Fibroblast of skin of back (primary cell): Measurements from ENCODE around the gene ADISSP.

ENCODE experiments used
- DNase-seq: peaks from one replicate; pipeline ENCODE4 v3.0.0-alpha.2; 2013

The ADISSP gene

DNA sequence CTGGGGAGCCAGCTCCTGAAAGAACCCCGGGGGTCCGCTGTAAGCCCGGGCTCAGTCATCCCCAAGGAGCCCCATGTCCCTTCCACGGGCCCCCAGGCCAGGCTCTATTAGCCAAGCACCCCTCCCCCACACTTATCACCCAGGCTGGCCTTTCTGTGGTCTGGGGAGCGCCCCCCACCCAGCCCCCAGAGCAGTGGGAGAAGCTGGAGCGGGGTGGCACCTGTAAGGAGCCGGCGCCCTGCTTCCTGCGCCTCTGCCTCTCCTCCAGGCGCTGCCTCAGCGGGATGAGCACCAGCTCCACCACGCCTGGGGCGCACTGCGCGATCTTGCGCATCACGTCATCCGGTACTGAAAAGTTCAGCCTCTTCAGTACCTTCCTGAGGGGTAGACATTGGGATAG is 11.4 kb upstream of the ADISSP start:
- DNase-seq: no peak

DNA sequence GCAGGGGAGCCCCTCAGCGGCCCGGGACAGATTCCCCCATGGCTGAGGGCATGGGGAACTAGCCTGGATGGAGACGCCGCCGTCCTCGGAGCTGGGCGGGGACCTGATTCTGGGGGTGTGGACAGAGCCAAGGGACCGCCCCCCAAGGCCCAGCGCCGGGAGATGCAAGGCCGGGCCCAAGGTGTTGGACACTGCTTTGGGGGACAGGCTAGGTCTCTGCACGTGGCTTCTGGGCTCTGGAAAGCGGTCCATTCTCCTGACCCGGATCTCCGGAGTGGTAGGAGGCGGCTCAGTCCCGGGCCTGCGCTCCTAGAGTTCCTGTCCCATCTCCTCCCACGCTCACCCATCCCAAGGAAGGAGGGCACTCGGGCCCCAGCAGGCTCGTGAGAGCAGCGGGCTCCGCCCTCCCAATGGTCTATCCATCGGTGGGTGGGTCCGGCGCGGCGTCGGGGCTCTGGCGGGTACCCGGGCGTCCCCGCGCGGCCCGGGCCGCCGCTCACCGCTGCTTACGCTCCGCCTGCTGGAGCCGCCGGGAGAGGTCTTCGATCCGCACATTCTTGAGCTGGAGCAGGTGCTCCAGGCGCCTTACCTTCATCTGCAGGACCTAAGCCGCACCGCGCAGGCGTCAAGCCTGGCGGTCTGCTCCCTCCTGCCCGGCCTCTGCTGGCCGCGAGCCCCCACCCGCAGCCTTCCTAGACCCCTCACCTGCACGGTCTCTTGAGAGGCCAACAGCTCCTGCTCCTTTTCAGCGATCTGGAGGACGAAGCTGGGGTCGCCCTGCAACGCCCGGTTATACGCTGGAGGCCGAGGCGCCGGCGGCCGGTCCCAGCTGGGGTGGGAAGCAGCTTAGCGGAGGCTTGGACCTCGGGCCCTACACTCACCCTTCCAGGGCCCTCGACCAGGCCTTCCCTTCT is 10.4 kb upstream of the ADISSP start:
- peak; percentile 46 for DNase-seq

DNA sequence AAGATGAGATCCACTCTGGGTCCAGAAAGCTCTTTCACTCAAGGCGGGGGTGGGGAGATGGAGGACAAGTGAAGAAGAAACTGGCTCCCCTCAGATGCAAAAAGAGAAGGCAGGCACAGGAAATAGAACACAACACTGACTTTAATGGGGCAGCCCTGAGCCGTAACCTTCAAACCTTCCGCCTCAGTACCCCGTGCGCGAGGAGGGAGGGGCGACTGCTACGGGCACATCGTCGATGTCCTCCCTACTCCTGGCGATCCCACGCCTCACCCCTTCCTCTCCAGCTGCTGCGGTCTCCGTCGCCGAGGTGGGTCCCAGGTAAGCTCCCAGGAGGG is 9.8 kb upstream of the ADISSP start:
- DNase-seq: no peak

DNA sequence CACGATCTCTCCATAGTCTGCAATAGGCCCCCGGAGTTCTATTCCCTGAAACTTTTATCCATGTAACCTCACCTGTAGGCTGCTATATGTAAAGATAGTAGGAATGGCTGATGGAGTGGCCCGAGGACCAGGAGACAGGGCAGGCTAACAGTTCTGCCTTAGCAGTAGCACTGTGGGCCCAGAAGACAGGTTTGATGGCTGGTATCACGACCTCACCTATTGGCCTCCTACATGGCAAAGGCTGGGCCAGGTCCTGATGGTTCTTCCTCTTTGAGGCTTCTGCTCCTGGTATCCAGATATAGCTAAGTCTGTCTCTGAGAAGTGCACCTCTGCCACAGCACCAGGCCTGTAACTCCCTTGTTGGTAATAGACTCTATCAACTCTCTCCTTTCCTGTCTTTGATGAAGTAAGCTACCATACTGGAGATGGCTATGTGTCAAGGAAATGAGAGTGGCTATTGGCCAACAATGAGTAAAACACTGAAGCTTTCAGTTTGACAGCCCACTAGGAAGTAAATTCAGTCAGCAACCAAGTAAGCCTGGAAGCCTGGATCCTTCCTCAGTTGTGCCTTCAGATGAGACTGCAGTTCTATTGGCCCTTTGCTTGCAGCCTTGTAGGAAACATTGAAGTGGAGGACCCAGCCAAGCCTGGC is 8.0 kb upstream of the ADISSP start:
- DNase-seq: no peak

DNA sequence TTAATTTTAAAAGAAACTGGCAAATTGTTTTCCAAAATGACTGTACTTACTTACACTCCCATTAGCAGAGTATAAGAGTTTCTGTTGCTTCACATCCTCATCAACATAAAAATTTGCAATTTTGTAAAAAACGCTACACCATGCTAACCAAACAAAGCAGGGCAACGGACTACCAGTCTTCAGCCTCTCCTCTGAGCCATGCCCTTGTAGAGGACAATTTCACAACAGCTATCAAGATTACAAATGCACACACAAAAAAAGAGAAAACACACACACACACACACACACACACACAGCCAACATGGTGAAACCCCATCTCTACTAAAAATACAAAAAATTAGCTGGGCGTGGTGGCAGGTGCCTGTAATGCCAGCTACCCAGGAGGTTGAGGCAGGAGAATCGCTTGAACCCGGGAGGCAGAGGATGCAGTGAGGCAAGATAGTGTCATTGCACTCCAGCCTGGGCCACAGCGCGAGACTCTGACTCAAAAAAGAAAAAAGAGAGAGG is 4.1 kb upstream of the ADISSP start:
- no peak for DNase-seq

DNA sequence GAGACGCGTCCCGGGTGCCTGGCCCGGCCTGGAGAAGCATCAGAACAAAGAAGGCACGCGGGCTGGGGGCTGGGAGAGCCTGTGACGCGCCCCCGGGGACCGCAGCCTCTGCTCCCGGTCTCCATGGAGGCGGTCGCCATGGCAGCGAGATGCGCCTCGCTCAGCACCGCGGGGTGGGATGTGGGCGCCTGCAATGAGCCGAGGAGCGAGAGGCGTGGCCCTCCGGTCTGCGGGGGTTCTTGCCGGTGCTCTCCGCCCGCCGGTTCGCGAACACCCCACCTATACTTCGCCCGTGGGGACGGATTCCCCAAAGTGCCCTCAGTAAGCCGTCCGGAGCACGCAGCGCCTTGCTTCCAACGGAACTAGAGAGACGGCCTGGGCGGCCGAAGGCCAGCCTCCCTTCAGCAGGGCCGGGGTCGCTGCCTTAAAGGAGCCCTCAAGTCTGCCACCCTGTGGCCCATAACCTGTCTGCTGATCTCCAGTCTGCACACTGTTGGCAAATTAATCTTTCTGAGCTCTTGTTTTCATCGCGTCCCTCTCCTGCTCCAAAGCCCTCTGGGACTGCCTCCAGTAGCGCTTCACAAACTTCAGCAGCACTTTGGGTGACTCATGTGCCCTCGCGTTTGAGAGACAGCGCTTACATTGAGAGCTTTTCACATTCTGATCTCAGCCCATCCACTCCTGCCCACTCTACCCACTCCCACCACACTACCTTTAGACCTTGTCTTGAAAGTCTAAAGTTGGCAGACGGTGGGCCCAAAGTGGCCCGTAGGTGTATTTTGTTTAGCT is 983 bp upstream of the ADISSP start:
- DNase-seq: peak; percentile 90

DNA sequence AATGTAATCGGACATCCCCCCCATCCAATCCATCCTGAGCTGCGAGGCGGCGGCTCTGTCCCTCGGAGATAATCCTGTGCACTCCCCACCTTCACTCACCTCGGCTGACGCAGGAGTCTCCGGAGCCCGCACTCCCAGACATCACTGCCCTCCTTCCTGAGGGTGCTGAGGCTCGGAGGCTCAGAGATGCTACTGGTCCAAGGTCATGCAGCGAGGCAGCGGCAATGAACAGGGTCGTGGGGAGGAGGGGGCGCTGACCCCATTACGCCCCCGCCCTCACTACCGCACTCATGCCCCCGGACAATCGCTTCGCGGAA is 485 bp downstream of the ADISSP start:
- no peak for DNase-seq

DNA sequence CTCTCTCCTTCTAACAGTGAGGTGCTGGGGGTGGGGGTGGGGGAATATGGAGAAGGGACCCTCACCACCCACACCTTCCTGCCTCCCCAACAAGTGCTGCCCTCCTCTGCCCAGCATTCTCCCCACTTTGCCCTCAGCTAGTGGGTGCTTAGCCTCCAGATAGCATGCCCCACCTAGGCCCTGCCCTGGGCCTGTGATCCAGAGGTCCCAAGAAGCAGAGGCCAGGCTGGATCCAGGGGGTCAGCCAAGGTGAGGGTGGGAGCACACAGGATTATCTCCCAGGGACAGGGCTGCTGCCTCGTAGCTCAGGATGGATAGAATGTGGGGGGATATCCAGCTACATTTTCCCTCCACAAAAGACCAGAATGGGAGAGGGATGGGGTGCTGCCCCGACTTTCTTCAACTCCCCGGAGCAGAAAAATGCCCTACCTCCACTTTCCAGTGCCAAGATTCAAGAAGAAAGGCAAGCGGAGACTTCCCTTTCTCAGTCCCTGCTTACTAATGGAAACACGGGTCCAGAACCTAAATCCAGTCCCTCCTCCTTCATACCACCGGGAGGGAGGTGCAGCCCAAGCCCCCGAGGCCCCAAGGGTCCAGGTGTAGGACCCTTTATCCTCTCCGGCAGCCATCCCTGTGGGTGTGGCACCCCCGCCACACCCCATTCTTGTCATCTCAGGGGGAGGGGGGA is 987 bp downstream of the ADISSP start:
- DNase-seq: no peak

DNA sequence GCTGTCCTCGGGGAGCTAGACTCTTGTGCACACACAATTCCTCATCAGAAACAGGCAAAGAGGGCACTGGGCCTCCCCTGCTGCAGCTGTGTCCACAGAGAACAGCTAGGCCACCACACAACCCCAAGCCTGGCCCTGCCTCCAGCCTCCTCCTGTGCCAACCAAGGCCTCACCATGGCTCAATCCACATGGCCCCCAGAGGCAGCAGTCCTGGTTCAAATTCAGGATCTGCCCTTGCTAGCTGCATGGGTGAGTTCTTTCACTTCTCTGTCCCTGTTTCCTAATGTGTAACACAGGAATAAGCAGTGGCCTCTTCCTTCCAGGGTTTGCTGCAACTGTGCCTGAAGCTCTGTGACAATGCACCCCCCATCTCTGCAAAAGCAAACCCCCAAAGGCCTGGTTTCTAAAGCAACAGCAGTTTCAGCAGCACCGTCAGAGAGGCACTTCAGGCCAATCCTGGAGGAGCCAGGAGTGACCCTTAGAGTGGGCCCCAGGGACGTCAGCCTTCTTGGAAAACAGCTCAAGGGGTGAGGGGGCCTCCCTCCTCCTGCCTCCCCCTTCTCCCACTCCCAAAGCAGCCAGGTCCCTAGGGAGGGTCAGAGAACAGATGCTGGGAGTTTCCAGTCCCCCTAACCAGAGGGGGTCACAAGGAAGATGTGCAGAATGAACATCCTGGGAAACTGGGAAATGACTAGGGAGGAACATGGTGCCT is 2.2 kb downstream of the ADISSP start:
- no peak for DNase-seq

DNA sequence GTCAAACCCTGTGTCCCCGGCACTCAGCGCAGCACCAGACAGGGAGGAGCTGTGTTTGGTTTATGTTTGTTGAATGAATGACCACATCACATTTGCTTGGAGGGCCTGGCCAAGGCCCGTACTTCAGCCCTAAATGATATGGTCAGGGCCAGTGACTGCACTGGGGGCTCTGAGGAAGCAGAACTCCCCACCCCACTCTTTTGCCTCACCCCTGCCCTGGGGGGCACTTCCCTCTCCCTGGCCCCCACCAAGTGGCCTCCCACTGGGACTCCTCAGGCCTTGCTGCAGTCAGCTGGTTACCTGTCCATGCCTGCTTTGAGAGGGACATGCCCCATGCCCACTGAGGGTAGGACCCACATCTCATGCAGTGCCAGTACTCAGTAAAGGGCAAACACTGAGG is 2.9 kb downstream of the ADISSP start:
- DNase-seq: no peak

DNA sequence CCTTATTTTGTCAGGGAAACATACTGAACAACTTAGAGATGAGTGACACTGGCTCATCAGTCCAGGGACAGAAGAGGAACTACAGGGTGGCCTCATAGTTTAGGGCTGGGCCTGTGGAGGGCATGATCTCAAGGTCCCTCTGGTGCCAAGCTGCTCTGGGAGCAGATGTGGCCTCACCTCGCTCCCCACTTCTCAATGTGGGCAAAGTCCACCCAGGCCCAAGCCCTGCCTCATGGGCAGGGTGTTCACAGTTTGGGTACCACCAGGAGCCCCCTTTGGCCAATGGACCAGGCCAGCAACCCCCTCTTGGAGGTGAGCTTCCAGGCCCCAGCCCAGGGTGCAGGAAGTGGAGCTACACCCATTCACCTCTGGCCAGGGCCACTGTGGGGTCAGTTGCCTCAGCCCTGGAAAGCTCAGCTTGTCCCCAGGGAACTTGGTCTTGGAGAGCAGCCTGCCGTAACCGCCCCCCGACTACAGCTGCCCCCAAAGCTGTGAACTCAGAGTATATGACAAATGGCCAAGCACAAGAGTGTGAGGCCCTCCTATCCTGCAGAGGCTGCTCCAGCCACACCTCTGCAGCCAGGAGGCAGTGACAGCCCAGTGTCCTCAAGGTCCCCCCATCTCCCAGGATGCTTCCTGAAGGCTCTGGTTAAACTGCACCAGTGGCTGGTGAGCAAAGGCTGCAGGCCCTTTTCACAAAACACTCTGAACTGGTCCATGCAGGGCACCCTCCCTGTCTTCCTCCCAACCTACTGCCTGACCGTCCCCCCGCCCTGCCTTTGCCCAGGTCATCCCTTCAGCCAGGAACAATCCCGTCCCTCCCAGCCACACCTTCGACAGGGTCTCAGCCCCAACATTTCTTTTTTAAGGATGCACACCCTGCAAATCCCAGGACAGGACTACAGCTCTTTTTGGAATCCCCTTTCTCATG is 3.6 kb downstream of the ADISSP start:
- DNase-seq: no peak

DNA sequence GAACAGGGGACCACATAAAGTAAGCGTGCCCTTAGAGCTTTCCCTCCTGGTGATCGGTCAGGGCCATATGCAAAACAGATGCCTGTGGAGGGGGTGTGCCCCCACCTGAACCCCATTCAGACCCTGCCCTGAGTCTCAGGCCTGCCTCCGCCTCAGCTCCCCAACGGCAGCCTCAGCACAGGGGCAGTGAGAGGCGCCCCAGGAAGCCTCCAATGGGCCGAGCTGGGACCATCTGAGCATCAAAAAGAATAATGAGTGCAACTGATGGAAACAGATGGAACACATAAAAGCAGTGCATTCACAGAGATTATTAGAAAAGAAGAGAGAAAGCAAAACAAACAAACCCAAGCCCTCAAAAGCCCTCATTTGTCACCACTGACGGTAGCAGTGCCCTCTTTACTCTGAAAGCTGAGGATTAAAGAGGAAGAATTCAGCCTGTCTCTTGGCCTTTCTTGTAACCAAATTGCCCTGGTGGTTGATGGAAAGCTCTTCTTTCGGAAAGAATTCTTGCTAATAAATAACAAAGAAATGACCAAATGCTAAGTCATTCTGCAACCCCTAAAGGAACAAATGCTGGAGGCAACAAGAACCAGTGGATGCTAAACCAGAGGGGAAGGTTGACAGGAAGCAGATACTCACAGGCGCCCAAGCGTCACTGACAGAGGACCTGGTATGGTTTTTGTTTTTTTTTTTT is 6.8 kb downstream of the ADISSP start:
- no peak for DNase-seq

DNA sequence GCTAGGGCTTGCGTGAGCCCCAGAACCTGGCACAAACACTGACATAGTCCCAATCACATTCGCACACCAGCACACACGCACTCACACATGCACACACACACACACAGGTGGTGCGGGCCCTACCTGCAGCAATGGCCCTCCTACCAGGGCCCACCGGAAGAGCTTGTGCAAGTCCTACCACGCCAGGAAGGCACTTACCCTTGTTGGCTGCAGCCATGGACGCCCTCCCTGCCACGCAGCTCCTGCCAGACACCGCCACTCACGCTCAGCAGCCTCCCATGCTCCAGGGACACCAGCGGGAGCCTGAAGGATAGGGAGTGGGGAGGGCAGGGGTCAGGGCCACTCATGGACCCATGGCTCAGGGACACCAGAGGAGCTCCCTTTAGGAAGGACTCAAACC is 7.7 kb downstream of the ADISSP start:
- no peak for DNase-seq

DNA sequence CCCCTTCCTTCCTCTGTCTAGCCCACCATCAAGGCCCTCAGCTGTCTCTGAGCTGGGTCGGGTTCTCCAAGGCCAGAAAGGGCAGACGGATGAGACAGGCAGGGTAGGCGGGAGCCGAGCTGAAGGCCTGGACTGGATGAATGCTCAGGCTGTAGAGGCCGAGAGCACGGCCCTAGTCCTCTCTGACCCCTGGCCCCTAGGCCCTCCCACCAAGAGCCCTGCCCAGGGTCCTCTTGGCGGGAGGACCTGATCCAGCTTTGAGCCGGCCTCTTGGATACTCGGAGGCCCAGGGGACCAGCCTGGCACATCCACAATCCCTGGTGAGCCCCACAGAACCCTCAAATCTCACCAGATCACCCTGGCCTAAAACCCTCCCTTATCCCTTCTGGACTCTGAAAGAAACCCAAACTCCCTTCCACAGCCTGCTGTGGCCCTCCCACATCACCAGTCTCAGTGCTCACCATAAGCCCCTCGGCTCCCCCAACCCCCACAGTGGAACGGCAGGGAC is 8.2 kb downstream of the ADISSP start:
- no peak for DNase-seq

DNA sequence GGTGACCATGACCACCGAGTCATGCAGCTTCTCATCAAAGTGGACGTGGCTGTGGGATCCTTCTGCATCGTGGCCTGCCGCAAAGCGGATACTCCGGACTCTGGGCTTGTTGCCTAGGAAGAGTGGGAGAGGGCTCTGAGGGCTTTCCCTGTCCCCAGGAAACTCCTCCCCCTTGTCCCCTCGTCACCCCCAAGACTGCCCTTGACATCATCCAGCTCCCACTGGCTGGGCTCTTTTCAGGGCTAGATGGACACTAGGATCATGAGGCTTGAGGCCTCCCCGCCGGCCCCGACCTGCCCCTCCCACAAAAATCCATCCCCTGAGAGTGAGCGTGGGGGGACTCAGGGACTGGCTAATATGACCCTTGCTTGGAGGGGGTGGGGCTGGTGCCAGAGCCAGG is 9.0 kb downstream of the ADISSP start:
- no peak for DNase-seq

DNA sequence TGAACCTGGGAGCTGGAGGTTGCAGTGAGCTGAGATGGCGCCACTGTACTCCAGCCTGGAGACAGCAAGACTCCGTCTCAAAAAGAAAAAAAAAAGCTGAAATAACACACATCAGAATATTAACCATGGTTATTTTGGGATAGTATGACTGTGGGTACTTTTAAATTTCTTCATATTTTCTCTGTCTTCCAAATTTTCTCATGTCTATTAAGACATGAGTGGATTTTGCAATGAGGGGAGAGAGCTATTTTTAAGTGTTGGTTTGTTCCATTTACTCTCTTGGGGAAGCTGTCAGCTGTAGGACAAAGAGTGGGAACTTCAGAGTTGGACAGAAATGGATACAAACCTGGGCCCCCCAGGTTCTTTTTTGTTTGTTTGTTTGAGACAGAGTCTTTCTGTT is 10.3 kb downstream of the ADISSP start:
- no peak for DNase-seq

DNA sequence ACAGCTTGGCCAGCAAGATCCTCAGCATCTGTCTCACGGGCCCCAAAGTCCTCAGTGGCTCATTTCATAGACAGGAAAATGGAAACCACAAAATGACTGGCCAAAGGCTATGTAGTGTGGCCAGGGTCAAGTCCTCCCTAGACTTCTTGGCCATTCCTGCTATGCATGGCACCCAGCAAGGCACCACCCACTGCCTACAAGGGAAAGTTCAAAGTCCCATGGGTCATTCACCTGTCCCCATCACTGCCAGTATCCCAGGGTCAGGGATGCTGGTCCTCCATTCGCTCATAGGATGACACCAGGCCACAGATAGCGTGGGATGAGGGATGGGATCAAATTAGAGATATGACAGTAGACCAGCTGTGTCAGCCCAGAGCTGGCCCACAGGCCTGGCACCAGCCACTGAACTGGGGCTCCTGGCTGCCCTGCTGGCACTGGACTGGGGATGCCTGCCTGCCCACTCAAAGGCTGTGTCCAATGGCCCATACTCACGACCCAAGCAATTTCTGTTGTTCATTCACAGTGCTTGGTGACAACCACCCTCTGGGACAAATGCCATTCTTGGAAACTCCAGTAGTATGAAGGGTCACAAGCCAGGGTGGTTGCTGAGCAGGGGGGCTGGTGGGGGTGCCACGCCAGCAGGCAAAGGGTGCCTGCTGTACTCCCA is 11.6 kb downstream of the ADISSP start:
- DNase-seq: no peak

DNA sequence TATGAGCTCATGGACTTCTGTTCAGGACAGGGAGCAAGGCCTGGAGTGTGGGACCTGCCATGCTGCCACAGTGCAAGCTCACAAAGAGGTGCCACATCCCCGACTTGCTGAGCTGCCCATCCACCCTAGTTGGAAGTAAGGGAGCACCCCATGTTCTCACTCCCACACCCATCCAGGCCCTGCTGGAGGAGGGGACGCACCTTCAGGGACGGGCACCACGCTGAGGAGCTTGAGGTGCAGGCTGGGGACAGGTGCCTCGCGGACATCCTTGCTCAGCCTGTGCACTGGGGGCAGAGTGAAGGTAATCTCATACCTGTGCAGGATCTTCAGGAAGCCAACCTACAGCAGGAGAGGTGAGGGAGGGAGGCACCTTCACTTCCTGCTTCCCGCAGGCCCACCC is 12.3 kb downstream of the ADISSP start:
- no peak for DNase-seq

DNA sequence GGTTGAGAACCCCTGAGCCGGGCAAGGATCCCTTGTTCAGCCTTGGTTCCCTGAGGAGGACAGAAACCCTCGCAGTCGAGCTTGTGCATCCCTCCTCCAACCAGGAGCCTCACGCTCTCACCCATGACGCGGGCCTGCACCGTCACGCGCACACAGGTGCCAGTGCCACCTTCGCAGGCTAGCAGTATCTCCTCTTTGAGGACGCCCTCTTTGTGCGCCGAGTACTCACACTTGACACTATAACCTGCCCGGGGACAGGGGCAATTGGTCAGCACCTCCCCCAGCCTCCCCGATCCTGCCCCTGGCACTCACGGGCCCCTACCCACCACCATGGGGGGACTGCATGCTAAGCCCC is 13.3 kb downstream of the ADISSP start:
- DNase-seq: no peak
